AG20443 (cell line): ENCODE results near the gene MYCL.
"Not testable (repeated sequence)": the region's sequence is repeated elsewhere in the genome, so short reads cannot be mapped to it uniquely, and the experiment has no call there.

Source experiments
- DNase-seq: peaks from one replicate; pipeline ENCODE4 v3.0.0; 2012; ENCODE audit warnings: low spot score, mixed read lengths

The MYCL gene

DNA sequence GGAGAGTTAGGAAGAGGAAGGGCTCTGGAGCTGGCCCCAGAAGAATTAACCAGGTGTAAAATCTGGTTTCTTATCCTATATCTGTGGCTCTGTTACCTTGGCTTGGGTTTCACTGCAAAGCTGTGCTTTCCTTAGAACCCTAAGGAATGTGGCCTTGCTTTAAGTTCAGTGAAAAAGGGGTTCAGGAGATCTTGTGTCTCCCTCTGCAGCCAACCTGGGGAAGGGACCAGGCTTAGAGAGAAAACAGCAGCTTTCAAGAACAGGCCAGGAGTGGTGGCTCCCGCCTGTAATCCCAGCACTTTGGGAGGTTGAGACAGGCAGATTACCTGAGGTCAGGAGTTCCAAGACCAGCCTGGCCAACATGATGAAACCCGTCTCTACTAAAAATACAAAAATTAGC, 16.1 kb upstream of the MYCL start:
- DNase-seq: no peak

- no peak for DNase-seq
These were observed 13.9 kb upstream of the MYCL start for GRCh38 chr1:39915499-39916129.

DNA sequence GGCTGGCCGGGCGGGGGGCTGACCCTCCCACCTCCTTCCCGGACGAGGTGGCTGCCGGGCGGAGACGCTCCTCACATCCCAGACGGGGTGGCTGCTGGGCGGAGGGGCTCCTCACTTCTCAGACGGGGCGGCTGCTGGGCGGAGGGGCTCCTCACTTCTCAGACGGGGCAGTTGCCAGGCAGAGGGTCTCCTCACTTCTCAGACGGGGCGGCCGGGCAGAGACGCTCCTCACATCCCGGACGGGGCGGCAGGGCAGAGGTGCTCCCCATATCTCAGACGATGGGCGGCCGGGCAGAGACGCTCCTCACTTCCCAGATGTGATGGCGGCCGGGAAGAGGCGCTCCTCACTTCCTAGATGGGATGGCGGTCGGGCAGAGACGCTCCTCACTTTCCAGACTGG, 11.4 kb upstream of the MYCL start:
- DNase-seq: not testable (repeated sequence)

GRCh38 chr1:39910263-39910662, 8.5 kb upstream of the MYCL start:
- DNase-seq: no peak

GRCh38 chr1:39908534-39908933, 6.8 kb upstream of the MYCL start:
- no peak for DNase-seq

DNA sequence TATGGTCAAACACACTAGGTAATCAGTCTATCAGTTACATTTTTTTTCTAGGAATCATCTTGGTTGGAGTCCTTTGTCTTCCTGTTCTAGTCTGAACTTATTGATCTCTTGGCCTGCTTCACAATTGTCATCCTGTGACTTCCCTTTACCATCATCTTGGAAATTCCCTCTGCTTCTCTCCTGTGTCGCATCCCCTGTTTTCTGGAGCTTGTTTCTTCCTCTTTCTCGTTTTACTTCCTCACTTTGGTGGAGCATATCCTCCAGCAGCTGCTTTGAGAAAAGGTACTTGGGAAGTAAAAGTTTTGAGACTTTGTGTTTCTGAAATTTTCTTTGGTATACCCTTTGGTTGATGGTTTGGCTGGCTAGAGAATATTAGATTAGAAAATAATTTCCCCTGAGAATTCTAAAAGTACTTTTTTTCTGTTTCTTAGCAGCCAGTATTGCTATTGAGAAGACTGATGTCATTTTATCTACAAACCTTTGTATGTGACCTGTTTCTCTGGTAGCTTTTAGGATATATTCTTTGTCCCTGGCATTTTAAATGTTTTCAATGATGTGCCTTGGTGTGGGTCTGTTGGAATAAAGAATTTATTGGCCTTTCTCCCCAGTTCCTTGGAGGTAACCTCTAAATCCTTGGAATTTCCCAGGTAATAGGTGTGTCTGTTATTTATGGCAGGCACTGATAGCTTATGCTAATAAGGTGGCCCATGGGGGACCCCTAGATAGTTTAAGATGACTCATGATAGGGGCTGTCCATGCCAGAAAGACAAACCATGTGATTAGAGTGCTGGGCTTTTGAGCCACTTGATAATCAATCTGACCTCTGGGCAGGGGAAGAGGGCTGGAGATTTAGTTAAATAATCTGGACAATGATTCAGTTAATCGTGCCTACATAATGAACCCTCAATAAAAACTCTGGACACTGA, 6.1 kb upstream of the MYCL start:
- no peak for DNase-seq

- no peak for DNase-seq
These were observed 3.5 kb upstream of the MYCL start for GRCh38 chr1:39905172-39905571.

DNA sequence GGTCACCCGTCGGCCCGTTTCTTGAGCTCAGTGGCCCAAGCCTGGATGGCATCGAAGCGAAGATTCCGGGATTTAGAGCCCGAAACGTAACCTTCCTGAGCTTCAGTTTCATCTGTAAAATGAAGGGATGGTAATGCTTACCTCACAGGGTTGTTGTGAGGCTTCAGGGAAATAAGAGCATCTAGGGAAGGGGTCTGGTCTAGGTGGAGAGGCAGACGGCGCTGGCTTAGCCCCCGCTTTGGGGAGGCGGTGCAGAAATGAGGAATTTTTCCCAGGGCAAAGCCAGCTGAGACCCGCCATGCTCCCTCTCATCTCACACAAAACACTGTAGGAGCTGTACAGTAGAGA, 717 bp upstream of the MYCL start:
- DNase-seq: no peak

GRCh38 chr1:39901464-39901713, 328 bp downstream of the MYCL start:
- no peak for DNase-seq

- DNase-seq: peak; percentile 54
These were observed 854 bp downstream of the MYCL start for GRCh38 chr1:39900662-39901463.

GRCh38 chr1:39899611-39900538, 1.8 kb downstream of the MYCL start:
- no peak for DNase-seq

DNA sequence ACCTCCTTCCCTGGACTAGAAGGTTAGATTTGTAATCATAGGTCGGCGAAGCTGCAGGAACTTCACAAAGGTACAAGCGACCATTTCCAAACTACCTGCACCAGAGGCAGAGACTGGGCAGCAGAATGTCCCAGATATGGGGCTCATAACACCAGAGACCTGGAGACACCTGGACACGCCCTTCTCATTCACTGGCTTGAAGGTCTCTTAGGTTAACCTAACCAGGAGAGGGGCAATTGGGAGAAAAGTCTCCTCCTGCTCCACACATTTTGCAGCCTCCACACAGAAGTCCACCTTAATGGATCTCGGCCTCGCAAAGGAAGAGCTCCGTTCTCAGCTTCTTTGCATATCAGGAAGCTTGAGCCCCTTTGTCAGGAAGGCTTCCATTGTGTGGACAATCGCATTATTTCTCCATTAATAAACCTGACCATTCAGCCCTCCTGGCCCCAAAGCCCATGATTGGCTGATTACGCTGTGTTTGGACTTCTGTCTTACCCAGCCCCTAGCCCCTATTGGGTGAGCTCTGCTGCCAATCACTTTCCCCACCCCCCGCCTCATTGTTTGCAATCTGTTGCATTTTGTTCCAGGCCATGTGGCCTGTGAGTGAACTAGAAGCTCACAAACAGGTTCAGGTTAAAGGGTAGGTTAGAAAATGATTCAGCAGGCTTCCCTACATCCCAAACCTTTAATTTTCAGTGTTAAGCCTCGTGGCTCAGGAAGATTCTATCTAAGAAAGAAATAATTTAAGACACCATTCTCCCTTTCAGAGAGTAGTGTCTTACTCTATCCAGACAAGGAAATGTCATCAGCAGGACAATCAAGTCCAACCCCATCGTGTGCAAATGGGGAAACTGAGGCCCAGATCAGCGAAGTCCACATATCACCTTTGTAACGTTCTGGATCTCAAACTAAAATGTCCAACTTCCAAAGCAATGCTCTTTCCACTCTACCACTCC, 2.8 kb downstream of the MYCL start:
- DNase-seq: peak; percentile 57

DNA sequence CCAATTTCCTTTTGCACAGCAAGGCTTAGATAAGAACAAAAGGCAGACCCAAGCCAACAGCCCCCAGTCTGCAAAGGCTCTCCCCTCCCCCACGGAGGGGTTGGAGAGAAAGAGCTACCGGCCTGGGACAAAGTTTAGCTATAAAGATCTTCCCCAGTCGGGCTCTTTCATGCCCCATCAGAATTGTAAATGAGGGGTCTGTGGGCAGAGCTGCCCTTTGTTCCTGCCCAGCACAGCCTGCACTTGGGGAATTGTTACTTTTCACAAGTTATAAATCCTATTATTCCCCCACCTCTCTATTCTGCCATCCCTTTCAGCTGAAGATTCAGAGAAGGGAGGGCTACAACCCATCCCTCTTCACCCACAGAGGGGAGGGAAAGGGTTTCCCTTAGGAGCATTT, 3.5 kb downstream of the MYCL start:
- DNase-seq: no peak

- peak; percentile 38 for DNase-seq
These were observed 4.6 kb downstream of the MYCL start for GRCh38 chr1:39896909-39897685.

- DNase-seq: peak; percentile 47
These were observed 5.8 kb downstream of the MYCL start for GRCh38 chr1:39895731-39896480.

- DNase-seq: no peak
These were observed 6.7 kb downstream of the MYCL start for GRCh38 chr1:39894884-39895495.

- peak; percentile 83 for DNase-seq
These were observed 8.8 kb downstream of the MYCL start for GRCh38 chr1:39892601-39893595.

GRCh38 chr1:39890880-39891279, 10.8 kb downstream of the MYCL start:
- no peak for DNase-seq
